ENCODE results near the gene NCK2.

GRCh38 chr2:105814291-105814940 lies 69.7 kb downstream of the NCK2 start:
- TF ChIP-seq MEIS2 (IDR thresholded peaks at IDR 0.05; ENCODE audit: partially characterized antibody): no peak
- no peak for TF ChIP-seq ZBTB33 (CRISPR knock-in tag; IDR thresholded peaks at IDR 0.05)
- TF ChIP-seq CTCF (IDR thresholded peaks at IDR 0.05 in 2 of 3, conservative IDR thresholded peaks at IDR 0.05 in 1 of 3; ENCODE audit: insufficient read depth in 2 of 3, low read depth in 1 of 3, low read length in 3 of 3): no peak
- no peak for TF ChIP-seq SREBF1 (IDR thresholded peaks at IDR 0.05; ENCODE audit: borderline replicate concordance, low read depth, low read length)
- no peak for TF ChIP-seq FOXJ3 (CRISPR knock-in tag; IDR thresholded peaks at IDR 0.05)
- no peak for TF ChIP-seq FOS (IDR thresholded peaks at IDR 0.05; ENCODE audit: extremely low read depth, insufficient read length)
- no peak for TF ChIP-seq ZNF77 (CRISPR knock-in tag; IDR thresholded peaks at IDR 0.05)
- TF ChIP-seq MAFF (IDR thresholded peaks at IDR 0.05; ENCODE audit: low read length): no peak

Data from K562 (cell line).